HG03565 (cell line): ENCODE measurements around the gene ME1.
"Not testable (repeated sequence)": the region's sequence is repeated elsewhere in the genome, so short reads cannot be mapped to it uniquely, and the experiment has no call there.

ENCODE experiments used
- ATAC-seq: cut with Tn5 transposase; IDR thresholded peaks from one replicate; pipeline ENCODE4 v1.9.1; 2021; ENCODE audit warnings: mild to moderate bottlenecking, moderate library complexity; ENCODE audit not compliant: unreplicated experiment

The ME1 gene

GRCh38 chr6:83260577-83260976 lies 170.3 kb downstream of the ME1 start:
- ATAC-seq: no peak

- ATAC-seq: no peak
These were observed 172.3 kb downstream of the ME1 start for GRCh38 chr6:83258517-83258916.

- no peak for ATAC-seq
These were observed 173.1 kb downstream of the ME1 start for GRCh38 chr6:83257791-83258190.

GRCh38 chr6:83256719-83257118 lies 174.1 kb downstream of the ME1 start:
- not testable (repeated sequence) for ATAC-seq

- ATAC-seq: no peak
These were observed 178.1 kb downstream of the ME1 start for GRCh38 chr6:83252719-83253118.

GRCh38 chr6:83250235-83250634 lies 180.6 kb downstream of the ME1 start:
- no peak for ATAC-seq

GRCh38 chr6:83247471-83247870 lies 183.4 kb downstream of the ME1 start:
- ATAC-seq: no peak

- ATAC-seq: no peak
These were observed 199.7 kb downstream of the ME1 start for GRCh38 chr6:83231146-83231545.

- no peak for ATAC-seq
These were observed 204.3 kb downstream of the ME1 start for GRCh38 chr6:83226517-83226916.

- no peak for ATAC-seq
These were observed 208.9 kb downstream of the ME1 start for GRCh38 chr6:83221889-83222479.

GRCh38 chr6:83221276-83221675 lies 209.6 kb downstream of the ME1 start:
- ATAC-seq: no peak

GRCh38 chr6:83220121-83220520 lies 210.7 kb downstream of the ME1 start:
- ATAC-seq: no peak

- ATAC-seq: no peak
These were observed 212.2 kb downstream of the ME1 start for GRCh38 chr6:83218646-83219045.

- no peak for ATAC-seq
These were observed 214.0 kb downstream of the ME1 start for GRCh38 chr6:83216806-83217205.

- ATAC-seq: peak; percentile 99
These were observed 215.5 kb downstream of the ME1 start for GRCh38 chr6:83215131-83216047.

- ATAC-seq: no peak
These were observed 228.8 kb downstream of the ME1 start for GRCh38 chr6:83202031-83202430.

GRCh38 chr6:83199863-83200225 lies 231.0 kb downstream of the ME1 start:
- ATAC-seq: no peak

- ATAC-seq: peak; percentile 55
These were observed 231.5 kb downstream of the ME1 start for GRCh38 chr6:83199173-83199862.

- no peak for ATAC-seq
These were observed 232.2 kb downstream of the ME1 start for GRCh38 chr6:83198486-83199172.

GRCh38 chr6:83193747-83194566 lies 236.9 kb downstream of the ME1 start:
- no peak for ATAC-seq
